ENCODE data around the gene PLPP3. TPM values are rescaled to one million over a fixed set of nuclear protein-coding genes. Genes with fewer than 3 reads are reported as not detected.

The PLPP3 gene
- total RNA-seq, 1 donor from 2014 or later: 106 TPM

- Histone ChIP-seq H3K4me1 (peaks cover 53% of the 10 kb centered on the region), H3K9me3 (no peaks in the 10 kb centered on the region), H3K27ac (no peak overlapping the region), H3K36me3 (no peaks in the 10 kb centered on the region), H3K4me3 (no peak overlapping the region), H3K27me3 (ENCODE audit: low read depth) (no peaks in the 10 kb centered on the region)
- ATAC-seq (no peak), DNase-seq (no peak)
- TF ChIP-seq CTCF (IDR thresholded peaks at IDR 0.05): no peak
- intact Hi-C loops (cut with DNase I): no loop called here
Observed at GRCh38 chr1:56473582-56474270, 105.6 kb downstream of the PLPP3 start.

GRCh38 chr1:56472860-56473259, 106.5 kb downstream of the PLPP3 start:
- no peaks in the 10 kb centered on the region for H3K27me3 ChIP-seq (ENCODE audit: low read depth)
- H3K4me1 ChIP-seq: peaks cover 47% of the 10 kb centered on the region
- no peak for DNase-seq
- no peak for TF ChIP-seq CTCF (IDR thresholded peaks at IDR 0.05)
- H3K9me3 ChIP-seq: no peaks in the 10 kb centered on the region
- H3K4me3 ChIP-seq: no peak overlapping the region
- no peak overlapping the region for H3K27ac ChIP-seq
- intact Hi-C loops (cut with DNase I): no loop called here
- peak in 1 of 2 donors; percentile 32 for ATAC-seq
- H3K36me3 ChIP-seq: no peaks in the 10 kb centered on the region

- Histone ChIP-seq H3K27ac (peak overlapping the region; percentile 39), H3K27me3 (ENCODE audit: low read depth) (no peaks in the 10 kb centered on the region), H3K4me1 (peaks cover 48% of the 10 kb centered on the region), H3K4me3 (no peak overlapping the region), H3K9me3 (no peaks in the 10 kb centered on the region), H3K36me3 (no peaks in the 10 kb centered on the region)
- intact Hi-C loops (cut with DNase I): no loop called here
- TF ChIP-seq CTCF (IDR thresholded peaks at IDR 0.05): no peak
- DNase-seq: no peak
- ATAC-seq: peak; percentile 77 to 87
Observed at GRCh38 chr1:56469640-56470371, 109.6 kb downstream of the PLPP3 start.

- no peak for ATAC-seq
- Histone ChIP-seq H3K4me1 (peaks cover 48% of the 10 kb centered on the region), H3K27me3 (ENCODE audit: low read depth) (no peaks in the 10 kb centered on the region), H3K27ac (no peak overlapping the region), H3K9me3 (no peaks in the 10 kb centered on the region), H3K4me3 (no peak overlapping the region), H3K36me3 (no peaks in the 10 kb centered on the region)
- no peak for TF ChIP-seq CTCF (IDR thresholded peaks at IDR 0.05)
- intact Hi-C loops (cut with DNase I): no loop called here
- no peak for DNase-seq
Observed at GRCh38 chr1:56468518-56468917, 110.8 kb downstream of the PLPP3 start.

- TF ChIP-seq CTCF (IDR thresholded peaks at IDR 0.05): no peak
- peak in 1 of 2 donors; percentile 5 for ATAC-seq
- no peak overlapping the region for H3K4me3 ChIP-seq
Observed at GRCh38 chr1:56466538-56466937, 112.8 kb downstream of the PLPP3 start.

More at GRCh38 chr1:56466538-56466937, 112.8 kb downstream of the PLPP3 start:
- Histone ChIP-seq H3K27me3 (ENCODE audit: low read depth) (no peaks in the 10 kb centered on the region), H3K9me3 (no peaks in the 10 kb centered on the region), H3K27ac (no peak overlapping the region), H3K36me3 (no peaks in the 10 kb centered on the region), H3K4me1 (peaks cover 31% of the 10 kb centered on the region)
- intact Hi-C loops (cut with DNase I): no loop called here
- DNase-seq: no peak

Measured in lower lobe of right lung (tissue), 2 donors.